Measurements from ENCODE around the gene C14orf119. TPM values are rescaled to one million over a fixed set of nuclear protein-coding genes. Genes with fewer than 3 reads are reported as not detected.

The C14orf119 gene
- total and polyA plus RNA-seq, 9 of the 15 experiments (the other 6 are each of a cell fraction or from before 2014, with no cell fraction given), result 36.7 to 251 (median 51.8) TPM

DNA sequence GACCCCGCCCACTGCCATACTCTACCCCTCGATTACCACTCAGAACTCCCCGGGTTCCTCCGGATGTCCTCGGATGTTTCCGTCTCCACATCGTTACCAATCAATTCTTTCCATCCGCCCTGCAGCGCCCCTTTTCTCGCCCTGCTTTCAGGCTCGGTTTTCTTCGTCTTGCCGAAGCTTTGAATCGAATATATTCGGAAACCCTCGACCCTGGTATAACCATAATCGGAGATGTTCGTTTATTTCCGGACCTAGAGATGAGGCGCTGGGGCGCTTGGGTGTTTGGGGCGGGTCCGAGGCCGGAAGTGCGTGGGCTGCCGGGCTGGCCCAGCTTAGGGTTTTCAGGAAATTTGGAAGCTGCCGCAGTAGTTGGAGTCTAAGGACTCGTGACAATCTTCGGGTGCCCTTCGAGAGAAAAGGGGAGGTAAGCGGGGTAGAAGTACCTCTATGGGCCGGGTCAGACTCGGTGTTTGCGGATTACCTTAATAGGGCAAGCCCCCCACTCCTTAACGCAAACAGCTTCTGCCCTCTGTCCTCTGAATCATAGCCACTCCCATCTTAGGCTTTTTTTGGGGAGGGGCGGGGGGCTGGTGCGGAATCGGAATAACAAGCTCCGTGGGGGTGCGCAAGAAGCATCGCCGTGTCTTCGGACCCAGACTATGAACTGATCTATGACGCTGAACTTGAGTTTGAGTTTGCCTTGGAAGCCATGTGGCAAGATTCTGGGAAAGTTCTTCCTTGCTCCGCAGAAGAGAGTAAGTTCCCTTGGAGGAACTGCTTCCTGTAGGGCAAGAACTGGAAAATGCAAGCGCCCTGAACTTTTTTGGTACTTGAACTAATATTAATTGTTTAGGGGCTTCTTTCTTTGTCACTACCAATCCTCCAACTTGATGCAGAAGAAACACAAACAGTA is at the start of gene C14orf119 (continued):
- TF ChIP-seq, protein P1, sequence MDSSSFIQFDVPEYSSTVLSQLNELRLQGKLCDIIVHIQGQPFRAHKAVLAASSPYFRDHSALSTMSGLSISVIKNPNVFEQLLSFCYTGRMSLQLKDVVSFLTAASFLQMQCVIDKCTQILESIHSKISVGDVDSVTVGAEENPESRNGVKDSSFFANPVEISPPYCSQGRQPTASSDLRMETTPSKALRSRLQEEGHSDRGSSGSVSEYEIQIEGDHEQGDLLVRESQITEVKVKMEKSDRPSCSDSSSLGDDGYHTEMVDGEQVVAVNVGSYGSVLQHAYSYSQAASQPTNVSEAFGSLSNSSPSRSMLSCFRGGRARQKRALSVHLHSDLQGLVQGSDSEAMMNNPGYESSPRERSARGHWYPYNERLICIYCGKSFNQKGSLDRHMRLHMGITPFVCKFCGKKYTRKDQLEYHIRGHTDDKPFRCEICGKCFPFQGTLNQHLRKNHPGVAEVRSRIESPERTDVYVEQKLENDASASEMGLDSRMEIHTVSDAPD (CRISPR knock-in tag; IDR thresholded peaks at IDR 0.05), result no peak
- TF ChIP-seq ZNF695 (CRISPR knock-in tag; IDR thresholded peaks at IDR 0.05), result no peak
- TF ChIP-seq HCFC1 (IDR thresholded peaks at IDR 0.05; ENCODE audit: low read depth, low read length), result peak; percentile 25; the same call in 1 of the 2 replicates
- no peak for TF ChIP-seq SETDB1 (IDR thresholded peaks at IDR 0.05; ENCODE audit: low read length)
- no peak for TF ChIP-seq MTA1 (IDR thresholded peaks at IDR 0.05; ENCODE audit: borderline replicate concordance)
- TF ChIP-seq, protein P2, sequence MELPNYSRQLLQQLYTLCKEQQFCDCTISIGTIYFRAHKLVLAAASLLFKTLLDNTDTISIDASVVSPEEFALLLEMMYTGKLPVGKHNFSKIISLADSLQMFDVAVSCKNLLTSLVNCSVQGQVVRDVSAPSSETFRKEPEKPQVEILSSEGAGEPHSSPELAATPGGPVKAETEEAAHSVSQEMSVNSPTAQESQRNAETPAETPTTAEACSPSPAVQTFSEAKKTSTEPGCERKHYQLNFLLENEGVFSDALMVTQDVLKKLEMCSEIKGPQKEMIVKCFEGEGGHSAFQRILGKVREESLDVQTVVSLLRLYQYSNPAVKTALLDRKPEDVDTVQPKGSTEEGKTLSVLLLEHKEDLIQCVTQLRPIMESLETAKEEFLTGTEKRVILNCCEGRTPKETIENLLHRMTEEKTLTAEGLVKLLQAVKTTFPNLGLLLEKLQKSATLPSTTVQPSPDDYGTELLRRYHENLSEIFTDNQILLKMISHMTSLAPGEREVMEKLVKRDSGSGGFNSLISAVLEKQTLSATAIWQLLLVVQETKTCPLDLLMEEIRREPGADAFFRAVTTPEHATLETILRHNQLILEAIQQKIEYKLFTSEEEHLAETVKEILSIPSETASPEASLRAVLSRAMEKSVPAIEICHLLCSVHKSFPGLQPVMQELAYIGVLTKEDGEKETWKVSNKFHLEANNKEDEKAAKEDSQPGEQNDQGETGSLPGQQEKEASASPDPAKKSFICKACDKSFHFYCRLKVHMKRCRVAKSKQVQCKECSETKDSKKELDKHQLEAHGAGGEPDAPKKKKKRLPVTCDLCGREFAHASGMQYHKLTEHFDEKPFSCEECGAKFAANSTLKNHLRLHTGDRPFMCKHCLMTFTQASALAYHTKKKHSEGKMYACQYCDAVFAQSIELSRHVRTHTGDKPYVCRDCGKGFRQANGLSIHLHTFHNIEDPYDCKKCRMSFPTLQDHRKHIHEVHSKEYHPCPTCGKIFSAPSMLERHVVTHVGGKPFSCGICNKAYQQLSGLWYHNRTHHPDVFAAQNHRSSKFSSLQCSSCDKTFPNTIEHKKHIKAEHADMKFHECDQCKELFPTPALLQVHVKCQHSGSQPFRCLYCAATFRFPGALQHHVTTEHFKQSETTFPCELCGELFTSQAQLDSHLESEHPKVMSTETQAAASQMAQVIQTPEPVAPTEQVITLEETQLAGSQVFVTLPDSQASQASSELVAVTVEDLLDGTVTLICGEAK (IDR thresholded peaks at IDR 0.05), result peak; percentile 77
- TF ChIP-seq, protein P2 (CRISPR knock-in tag; IDR thresholded peaks at IDR 0.05), result no peak
- TF ChIP-seq SMAD4 (CRISPR knock-in tag; conservative IDR thresholded peaks at IDR 0.05), result peak; percentile 33; the same call in 1 of the 2 replicates
- no peak for TF ChIP-seq ZKSCAN1 (IDR thresholded peaks at IDR 0.05; ENCODE audit: low read depth, low read length)
- TF ChIP-seq NFIC (IDR thresholded peaks at IDR 0.05), result no peak; the same call in 1 of the 2 replicates
- no peak for TF ChIP-seq ZNF444 (CRISPR knock-in tag; IDR thresholded peaks at IDR 0.05)
- no peak for TF ChIP-seq LARP7 (IDR thresholded peaks at IDR 0.05)
- no peak for TF ChIP-seq ZNF561 (CRISPR knock-in tag; conservative IDR thresholded peaks at IDR 0.05)

All from K562 (cell line).